Measurements from ENCODE around the gene JAZF1.

JAZF1 gene

GRCh38 chr7:28102797-28103196 lies 77.8 kb downstream of the JAZF1 start:
- peak; percentile 87 for DNase-seq

- DNase-seq: peak; percentile 61
Measured at GRCh38 chr7:28096713-28097112, 83.9 kb downstream of the JAZF1 start.

GRCh38 chr7:28095231-28095630 lies 85.4 kb downstream of the JAZF1 start:
- peak; percentile 54 for DNase-seq

DNA sequence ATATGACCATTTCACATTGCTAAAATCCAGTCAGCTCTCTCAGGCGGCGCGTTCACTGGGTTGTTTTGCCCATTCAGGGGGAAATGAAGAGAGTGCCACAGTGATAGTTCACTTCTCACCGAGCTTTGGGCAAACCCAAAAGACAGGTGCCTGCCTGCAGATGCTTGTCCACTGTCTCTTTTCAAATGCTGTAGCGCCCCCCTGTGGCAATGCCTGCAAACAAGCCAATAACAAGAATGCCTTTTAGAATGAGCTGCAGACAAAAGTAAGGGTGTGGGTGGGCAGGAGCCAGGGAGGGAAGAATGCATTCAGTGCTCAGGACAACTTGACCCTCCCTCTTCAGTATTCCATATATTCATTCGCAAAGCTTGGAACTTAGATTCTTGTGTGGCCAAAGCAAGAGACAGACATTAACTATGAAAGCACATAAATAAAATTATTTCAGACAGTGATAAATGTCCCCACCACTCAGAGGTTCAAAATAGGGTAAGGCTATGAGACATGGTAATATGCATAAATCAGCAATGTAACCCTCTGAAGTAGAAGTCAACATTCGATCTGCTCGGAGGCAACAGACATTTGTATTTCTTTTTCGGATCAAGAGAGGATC lies 86.9 kb downstream of the JAZF1 start:
- DNase-seq: peak; percentile 76

DNA sequence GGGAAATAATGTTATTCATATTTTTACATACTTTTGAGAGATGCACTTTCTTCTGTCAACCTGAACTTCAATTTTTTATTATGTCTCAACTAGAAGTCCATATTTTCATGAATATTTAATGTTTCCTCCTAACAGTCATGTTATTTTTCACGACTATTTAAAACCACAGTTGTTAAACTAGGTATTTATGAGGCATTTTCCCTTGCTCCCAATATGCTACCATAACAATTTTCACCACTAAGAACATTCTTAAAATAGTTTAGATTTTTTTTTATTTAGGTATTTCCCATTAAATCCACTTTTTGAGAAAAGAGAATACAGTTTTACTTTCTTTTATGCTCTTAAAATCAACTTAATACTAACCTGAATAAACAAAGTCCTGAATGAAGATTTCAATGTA lies 89.4 kb downstream of the JAZF1 start:
- no peak for DNase-seq

DNA sequence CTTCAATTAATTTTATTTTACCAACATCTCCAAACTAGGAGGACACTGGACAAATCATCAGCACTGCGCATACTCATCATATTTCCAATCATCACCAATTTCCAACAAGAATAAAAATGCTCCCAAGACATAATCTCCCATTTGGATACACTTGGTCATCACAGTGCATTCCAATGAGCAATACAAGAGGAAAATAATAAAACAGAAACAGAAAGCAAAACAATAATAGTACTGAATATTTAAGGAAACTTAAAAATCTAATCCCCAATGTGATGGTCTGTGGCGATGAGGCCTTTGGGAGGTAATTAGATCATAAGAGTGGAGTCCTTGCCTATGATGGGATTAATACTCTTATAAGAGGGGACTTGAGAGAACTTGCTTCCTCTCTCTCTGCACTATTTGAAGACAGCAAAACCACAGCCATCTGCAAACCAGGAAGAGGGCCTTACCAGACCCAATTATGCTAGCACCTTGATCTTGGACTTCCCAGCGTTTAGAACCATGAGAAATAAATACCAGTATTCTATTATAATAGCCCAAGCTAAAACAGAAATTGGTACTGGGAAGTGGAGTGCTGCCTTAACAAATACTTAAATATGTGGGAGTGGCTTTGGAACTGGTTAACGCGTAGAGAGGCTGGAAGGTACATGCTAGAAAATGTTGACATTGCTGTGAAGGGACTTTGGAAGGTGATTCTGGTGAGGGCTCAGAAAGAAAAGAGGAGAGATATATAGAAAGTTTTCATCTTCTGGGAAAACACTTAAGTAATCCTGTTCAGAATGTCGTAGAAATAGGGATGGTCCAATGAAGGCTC lies 91.5 kb downstream of the JAZF1 start:
- peak; percentile 66 for DNase-seq

DNA sequence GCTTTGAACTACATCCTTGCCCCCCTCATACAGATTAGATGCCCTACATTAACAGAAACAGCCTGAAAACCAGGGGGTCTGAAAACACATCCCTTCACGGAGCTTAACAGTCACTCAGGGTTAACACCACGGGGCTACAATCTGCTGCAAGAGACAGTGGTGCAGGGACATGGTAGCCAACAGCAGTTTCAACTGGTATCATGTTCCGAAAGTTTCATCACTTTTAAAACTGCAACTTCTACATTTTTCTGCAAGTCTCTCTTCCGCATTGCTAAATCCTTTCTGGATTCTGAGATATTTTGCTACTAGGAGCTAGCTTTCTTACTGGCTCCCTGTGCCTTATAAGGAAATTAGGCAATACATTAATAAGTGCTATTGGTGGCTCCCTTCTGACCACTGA lies 92.6 kb downstream of the JAZF1 start:
- peak; percentile 89 for DNase-seq

GRCh38 chr7:28086198-28086597 lies 94.4 kb downstream of the JAZF1 start:
- DNase-seq: peak; percentile 19

GRCh38 chr7:28083998-28084985 lies 96.3 kb downstream of the JAZF1 start:
- DNase-seq: no peak

DNA sequence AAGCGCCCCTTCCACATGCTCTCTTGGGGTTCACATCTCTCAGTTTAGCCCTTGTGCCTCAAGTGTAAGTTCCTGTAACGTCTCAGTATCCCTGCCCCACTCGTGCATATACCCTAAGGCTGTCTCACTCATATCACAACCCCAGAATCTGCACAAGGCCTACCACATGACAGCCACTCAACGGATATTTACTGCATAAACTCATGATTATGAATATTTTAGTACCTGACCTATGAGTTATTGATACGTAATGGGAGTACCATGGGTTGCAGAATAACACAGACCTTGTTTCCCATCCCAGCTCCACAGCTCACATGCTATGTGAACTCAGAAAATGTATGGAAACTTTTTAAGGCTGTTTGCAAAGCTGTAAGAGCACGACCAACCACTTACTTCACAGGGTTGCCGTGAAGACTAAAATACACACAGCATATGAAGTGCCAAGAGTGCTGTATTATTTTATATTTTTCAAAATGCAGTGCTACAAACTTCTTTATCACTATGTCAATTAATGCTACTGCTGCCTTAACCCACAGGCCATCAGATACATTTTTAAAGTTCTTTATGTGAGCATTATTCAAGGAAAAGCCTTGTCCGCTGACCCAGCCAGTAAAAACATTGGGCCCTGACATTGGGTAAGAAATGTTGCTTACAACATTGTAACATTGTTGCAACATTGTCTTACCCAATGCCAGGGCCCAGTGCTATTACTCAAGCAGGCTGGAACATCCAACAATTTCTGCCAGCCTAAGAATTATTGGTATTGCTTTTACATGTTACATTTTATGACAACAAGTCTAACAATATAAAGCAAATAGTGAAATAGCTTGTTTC lies 97.2 kb downstream of the JAZF1 start:
- peak; percentile 86 for DNase-seq

GRCh38 chr7:28082071-28082470 lies 98.5 kb downstream of the JAZF1 start:
- DNase-seq: no peak

DNA sequence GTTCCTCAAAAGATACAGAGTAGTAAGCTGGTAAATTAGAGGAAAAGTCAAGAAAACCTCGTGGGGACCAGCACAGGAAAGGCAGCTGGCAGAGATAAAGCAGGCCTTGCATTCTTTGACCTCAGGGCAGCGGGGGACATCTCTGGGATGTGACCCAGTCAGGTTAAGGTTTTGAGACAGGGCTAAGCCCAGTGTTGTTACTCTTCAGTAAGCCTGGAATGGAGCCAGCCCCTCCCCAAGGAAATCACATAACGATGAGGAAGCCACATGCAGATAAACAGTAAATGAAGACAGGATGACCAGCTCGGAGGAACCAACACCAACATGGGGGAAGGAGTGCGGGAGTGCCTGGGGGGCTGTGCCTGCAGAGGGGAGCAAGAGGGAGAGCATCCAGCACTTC lies 99.6 kb downstream of the JAZF1 start:
- no peak for DNase-seq

GRCh38 chr7:28078036-28078901 lies 102.3 kb downstream of the JAZF1 start:
- DNase-seq: peak; percentile 54

DNA sequence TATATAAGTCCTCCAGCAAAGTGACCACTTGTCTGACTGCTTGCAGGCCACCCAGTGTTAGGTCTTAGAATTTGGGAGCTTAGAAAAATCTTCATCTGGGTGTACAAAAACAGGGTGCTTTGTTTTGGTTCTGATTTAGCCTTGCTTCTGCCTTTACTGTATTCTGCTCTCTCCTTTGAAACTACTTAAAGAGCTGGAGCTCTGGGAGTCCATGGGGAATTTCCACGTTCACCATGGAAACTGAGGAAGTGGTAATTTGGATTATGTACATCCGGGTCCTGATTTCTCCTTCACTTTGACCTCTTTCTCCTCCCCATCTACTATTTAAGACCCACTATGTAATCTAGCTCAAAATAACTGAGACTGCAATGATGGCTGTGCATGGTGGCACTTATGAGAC lies 103.0 kb downstream of the JAZF1 start:
- no peak for DNase-seq

GRCh38 chr7:28076423-28077200 lies 104.0 kb downstream of the JAZF1 start:
- no peak for DNase-seq

DNA sequence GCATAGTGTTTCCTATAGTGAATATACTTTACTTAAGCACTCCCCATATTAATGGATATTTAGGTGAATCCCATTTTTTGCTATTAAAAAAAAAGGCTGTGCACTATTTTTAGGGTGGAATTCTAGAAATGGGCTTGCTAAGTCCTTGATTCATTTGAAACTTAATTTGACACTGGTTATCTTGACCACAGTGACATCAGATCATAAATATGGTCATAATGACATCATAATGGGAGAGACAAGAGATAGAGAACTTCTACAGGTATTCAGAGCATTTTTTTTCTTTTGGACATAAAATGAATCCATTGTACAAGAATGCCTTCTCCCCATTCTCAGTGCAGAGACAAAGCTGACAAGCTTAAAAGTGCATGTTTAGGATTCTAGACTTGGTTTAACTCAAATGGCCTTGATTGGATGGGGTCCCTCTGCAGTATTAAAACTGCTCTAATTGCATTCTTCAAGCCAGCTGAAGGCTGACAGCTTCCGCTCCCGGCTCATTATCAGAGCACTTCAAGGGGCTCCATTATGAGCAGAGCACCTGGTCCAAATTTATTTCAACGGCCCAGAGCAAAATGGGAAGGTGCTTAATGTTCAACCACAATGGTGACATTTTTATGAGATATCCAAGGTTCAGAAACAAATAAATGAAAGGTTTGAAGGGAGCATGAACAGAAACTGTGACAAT lies 104.8 kb downstream of the JAZF1 start:
- DNase-seq: no peak

DNA sequence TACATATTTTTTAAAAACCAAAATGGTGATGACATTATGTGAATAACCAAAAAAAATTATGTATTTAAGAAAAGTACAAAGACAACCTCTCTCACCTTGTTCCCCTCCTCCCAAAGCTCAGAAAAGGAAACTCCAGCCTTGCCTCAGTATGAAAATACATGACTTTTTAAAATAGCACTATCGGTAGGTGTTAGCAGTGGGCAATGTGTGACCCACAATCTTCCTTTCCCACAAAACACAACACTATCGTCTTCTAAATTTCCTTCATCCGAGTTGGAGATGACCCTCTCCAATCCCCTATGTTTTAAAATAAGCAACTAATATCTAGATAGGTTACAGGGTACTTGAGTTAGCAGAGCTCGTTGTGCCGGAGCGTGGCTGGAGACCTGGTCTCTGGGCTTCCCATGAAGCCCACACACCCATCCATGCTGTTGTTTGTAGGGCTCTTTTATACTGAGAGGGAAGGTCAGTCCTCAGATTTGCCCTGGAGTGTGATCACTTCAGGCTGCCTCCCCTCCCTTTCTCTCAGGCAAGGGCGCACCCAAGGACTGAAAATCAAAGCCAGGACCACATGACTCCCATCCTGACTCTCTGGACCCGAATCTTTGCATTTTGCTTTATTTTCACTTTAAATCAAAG lies 107.6 kb downstream of the JAZF1 start:
- no peak for DNase-seq

- DNase-seq: no peak
Measured at GRCh38 chr7:28071570-28071969, 109.0 kb downstream of the JAZF1 start.

DNA sequence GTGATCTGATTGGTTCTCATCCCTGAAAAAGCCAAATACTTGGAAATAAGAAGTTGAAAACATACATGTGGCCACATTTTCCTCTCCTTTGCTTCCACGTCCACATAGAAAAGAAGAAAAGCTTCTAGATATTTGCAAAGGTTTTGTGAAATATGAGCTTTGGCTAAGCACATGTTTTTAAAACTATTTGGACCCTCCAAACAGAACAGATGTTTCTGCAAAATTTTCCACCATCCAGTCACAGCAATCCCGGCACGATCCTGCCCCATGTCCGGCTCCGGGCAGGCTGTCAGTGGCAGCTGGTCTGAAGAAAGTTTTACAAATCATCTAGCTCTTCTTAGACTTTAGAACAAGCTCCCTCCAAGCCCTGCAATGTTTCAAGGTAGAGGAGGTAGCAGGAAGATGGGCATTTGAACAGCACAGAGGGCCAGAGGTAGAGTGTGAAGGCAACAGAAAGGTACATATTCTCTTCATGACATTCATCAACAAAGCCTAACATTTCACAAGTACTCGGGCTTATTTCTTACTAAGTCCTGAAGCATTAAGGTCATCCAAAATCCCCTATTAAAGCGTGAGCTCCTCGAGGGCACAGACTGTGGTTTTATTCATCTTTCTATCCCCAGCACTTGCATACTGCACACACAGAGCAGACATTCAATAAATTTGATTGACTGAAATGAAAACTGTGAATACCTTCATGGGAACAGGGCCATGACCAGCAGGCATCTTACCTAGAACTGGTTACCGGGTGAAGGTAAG lies 110.1 kb downstream of the JAZF1 start:
- no peak for DNase-seq
